HG03460 (cell line): ENCODE measurements around the gene KRTAP4-12.
"Not testable (repeated sequence)": the region's sequence is repeated elsewhere in the genome, so short reads cannot be mapped to it uniquely, and the experiment has no call there.

Experiments used
- ATAC-seq: cut with Tn5 transposase; IDR thresholded peaks from one replicate; pipeline ENCODE4 v1.9.1; 2021; ENCODE audit not compliant: unreplicated experiment

Gene KRTAP4-12

DNA sequence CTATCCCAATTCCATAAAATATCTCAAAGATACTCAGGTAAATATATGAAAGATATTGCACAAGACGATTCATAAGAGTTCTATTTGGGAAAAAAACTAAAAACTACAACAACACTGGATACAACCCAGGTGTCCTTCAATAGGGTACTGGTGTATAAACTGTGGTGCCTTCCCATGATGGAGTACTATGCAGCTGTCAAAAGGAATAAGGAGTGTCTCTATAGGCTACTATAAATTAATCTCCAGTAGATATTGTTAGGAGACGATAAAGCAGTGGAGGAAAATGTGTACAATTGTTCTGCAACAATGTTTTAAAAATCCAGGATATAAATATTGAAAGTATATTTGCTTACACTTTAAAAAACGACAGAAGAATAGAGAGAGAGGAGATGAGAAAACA, 2.4 kb upstream of the KRTAP4-12 start:
- no peak for ATAC-seq

DNA sequence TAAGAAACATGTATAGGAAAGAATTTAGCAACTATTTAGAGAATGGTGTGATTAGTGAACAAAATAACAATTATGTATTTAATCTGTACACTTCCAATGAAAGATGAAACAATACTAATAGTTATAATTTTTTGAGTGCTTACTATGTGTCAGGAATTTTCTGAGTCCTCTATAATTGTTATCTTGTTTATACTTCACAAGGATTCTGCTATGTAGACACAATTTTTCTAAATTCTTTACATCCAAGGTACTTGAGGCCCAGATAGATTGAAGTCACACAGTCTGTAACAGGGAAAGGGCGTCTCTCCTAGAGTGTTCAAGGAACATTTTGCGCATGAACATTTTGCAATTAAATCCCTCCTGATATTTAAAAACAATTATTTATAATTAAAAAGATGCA, 1.1 kb upstream of the KRTAP4-12 start:
- no peak for ATAC-seq

DNA sequence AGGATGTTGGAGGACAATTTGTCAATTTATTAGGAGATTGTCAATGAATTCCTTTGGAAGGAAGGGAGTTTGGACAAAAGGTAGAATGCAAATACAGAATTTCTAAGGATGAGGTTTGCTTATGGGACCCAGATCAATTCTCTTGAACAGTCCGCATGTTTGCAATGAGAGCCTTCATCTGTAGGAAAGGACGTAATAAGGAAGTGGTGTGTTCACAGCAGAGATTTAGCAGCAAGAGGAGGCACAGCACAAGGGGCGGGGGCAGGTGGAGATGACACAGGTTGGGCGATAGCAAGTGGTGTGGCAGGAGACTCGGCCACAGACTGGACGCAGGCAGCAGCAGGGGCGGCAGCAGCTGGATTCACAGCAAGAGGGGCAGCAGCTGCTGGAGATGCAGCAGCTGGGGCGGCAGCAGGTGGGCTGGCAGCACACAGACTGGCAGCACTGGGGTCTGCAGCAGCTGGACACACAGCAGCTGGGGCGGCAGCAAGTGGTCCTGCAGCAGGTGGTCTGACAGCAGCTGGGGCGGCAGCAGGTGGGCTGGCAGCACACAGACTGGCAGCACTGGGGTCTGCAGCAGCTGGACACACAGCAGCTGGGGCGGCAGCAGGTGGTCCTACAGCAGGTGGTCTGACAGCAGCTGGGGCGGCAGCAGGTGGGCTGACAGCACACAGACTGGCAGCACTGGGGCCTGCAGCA, 541 bp downstream of the KRTAP4-12 start:
- ATAC-seq = not testable (repeated sequence)

DNA sequence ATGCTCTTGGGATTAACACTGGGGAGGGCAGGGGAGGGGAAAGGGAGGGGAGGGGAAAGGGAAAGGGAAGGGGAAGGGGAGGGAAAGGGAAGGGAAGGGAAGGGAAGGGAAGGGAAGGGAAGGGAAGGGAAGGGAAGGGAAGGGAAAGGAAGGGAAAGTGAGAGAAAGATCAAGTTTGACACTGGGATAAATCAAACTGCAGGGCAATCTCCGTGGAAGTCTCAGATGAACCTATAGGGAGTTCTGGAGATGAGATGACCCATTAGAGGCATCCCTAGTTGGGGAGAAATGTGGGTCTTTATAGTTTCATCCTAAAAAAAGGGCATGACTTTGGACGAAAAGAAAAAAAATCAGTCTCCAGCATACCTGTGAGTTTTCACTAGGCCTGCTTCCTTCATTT, 2.2 kb downstream of the KRTAP4-12 start:
- no peak for ATAC-seq

DNA sequence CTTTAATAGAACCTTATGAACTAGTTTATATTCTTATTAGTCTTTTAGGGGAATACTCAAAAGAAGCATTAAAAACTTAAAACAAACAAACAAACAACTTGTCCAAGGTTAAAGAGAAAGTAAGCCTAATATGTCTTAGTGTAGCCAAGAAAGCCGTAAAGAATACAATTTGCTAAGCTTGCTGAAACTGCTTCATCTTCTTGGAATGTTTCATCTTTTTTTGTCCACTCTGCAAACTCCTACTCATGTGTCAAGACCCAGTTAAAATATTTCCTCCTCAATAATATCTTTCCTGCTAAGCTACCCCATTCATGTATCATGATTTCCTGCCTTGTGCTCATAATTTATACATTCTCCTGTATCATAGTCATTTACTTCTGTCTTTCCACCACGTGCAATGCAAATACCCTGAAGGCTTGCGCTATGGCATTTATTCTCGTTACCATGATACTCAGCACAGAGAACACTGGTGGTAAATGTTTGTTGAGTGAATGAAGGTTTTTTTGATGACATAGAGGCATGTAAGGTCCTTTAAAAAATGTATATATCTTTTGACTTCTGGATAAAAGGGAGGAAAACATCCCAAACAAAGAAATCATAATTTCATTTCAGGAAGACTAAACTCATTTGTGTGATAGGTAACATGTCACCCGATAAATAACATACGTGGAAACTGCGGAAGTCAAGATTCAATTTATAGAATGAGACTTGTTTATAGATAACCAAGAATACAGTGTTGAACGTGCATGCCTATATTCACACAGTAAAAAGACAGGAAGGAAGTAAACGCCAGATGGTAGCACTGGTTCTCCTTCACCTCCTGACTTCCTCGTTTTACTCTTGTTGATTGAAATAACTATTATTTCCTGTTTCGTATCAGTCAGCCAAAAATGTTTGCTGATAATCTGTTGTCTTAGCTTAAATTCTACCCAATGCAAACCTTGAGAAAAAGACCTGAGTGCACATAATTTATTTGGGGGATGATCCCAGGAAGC, 4.0 kb downstream of the KRTAP4-12 start:
- not testable (repeated sequence) for ATAC-seq

DNA sequence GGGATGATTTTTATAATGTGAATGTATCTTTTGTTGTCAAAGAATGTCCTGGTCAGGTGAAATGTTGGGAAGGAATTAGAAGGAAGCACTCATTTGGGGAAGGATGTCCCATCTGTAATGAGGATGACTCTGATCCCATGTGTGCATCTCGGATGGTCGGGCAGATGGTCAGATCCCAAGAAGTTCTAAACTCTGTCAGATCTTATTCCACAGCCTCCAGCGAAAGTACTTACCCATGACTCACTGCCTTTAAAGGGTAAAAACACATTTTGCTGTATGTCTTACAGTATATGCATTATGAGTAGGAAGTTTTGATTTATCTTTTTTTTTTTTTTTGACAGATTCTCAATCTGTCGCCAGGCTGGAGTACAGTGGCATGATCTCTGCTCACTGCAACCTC, 5.3 kb downstream of the KRTAP4-12 start:
- no peak for ATAC-seq

DNA sequence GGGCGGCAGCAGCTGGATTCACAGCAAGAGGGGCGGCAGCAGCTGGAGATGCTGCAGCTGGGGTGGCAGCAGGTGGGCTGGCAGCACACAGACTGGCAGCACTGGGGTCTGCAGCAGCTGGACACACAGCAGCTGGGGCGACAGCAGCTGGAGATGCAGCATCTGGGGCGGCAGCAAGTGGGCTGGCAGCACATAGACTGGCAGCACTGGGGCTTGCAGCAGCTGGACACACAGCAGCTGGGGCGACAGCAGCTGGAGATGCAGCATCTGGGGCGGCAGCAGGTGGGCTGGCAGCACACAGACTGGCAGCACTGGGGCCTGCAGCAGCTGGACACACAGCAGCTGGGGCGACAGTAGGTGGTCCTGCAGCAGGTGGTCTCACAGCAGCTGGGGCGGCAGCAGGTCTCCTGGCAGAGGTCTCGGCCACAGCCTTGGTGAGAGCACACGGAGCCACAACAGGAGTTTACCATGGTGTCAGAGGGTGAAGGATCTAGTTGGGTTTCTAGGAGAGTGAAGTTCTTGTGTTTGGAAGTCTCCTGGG, 6.1 kb downstream of the KRTAP4-12 start, which contains the start of gene KRTAP4-11:
KRTAP4-11 (minus strand) TSS at position 528 of the 541 bp plus-strand sequence; CDS start at position 470, 58 bp downstream.
- not testable (repeated sequence) for ATAC-seq

DNA sequence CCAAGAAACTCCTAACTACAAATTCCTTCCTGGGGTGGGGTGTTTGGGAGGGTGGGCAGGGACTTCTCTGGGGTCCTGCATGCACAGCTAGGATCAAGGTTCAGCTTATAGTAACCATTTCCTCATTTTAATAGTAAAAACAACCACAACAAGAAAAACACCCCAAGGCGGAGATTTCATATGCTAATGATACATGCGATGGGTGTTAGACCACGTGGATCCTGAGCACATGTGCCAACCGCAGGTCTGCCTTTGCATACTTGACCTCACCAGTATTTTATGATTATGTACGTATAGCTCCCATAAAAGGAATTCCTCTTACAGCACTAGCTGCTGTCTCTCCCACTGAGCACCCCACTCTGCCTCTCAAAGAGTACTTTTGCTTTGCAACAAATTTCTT, 7.7 kb downstream of the KRTAP4-12 start:
- ATAC-seq = no peak

DNA sequence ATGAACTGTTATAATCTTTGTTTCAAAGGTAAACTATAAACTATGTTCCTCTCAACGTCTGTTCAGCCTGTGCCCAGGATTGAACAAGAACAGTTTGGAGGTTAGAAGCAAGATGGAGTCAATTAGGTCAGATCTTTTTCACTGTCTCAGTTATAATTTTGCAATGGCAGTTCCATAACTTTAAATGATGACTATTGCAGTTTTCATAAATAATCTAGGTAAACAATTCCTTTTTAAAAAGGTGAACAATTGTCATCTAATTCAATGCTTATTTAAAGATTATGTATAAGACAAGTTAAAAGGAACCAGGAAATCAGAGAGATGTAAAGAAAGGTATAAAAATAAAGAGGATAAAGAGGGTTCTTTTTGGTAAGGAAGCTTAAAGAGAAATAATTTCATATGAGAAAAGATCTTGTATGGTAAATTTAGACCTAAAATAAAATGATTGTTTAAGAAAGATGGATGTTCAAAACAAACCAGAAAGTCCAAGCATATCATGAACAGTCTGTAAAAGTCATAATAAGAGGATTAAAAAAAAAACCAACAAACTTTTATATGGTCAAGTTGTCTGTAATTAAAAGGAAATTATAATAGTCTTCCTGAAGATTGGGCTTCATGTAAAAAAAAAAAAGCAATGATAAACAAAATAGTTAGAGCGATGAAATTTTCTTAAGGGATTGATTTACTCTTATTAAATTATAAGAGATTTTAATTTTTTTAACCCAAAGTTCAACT, 12.7 kb downstream of the KRTAP4-12 start:
- no peak for ATAC-seq

DNA sequence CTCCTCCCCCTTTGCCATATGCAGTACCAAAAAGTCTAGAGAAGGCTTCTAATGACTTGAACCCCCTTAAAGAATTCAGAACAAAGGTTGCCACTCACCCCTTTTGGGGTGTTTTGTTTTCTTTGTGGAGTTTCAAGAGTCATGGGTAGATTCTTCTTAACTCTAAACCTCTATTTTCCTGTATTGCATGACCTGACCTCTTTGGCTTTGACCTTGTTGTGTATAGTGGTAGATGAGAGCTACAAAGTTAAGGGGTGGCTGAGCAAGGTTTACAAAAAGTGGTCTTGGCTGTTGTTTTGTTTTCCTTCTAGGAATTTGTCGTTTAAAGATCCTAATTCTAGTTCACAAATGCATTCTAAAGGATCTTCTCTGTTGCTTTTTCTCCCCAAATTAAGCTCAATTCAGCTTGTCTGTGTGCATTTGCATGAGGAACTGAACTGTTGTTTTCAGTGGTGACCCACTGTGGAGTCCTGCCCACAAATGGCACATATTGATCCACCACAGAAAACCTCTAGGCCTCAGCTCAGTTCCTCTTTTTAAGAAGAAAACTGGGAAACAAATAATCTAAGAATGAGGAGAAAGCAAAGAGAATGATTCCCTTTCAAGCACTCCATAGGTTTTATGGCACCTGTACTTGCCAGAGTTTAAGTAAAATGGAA, 15.1 kb downstream of the KRTAP4-12 start:
- ATAC-seq = not testable (repeated sequence)

DNA sequence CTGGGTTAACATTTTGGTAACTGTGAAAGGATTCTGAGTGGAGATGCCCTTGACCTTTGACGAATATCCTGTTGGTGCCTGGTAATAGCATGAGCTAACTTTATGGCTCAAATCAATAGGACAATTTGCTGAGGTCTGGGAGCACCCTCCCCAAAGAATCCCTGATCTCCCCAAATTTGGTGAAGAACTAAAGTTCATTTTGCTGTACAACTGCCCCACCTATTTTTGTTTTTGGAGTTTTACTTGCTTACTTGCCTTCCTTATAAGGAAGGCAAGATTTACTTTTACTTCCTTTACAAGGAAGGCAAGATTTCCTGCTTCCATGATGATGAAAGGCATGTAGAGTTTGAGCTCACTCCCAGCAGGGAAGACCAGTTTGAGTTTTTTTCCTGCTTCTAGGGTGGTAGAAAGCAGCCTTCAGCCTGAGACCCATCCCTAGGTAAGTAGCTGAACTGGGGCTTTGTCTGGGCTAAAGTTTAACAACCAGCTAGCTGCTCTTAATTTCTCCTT, 16.0 kb downstream of the KRTAP4-12 start:
- no peak for ATAC-seq

DNA sequence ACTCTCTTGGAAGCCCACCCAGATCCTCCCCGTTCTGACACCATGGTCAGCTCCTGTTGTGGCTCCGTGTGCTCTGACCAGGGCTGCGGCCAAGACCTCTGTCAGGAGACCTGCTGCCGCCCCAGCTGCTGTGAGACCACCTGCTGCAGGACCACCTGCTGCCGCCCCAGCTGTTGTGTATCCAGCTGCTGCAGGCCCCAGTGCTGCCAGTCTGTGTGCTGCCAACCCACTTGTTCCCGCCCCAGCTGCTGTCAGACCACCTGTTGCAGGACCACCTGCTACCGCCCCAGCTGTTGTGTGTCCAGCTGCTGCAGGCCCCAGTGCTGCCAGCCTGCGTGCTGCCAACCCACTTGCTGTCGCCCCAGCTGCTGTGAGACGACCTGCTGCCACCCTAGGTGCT, 18.6 kb downstream of the KRTAP4-12 start, which contains the start of gene KRTAP4-9:
KRTAP4-9 (plus strand) TSS at position 43 of the 400 bp plus-strand sequence; CDS start at position 43, 0 bp downstream.
- not testable (repeated sequence) for ATAC-seq

DNA sequence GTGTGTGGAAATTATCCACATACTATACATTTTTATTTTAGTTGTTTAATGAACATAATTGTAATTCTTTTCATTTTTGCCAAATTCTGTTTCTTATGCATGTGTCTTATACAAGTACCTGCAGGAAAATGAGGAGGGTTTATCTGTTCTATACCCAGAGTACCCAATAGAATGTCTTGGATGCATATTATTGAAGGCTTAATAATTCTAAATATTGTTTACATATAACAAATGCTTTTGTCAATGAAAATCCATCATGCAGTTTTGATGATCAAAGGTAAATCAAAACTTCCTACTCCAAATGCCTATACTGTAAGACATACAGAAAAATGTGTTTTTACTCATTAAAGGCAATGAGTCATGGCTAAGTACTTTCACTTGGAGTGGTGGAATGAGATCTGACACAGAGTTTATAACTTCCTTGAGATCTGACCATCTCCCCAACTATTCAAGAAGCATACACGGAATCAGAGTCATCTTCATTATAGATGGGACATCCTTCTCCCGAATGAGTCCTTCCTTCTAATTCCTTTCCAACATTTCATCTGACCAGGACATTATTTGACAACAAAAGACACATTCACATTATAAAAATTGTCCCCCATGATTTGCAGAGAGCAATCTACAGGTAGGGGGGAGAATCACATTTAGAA, 19.5 kb downstream of the KRTAP4-12 start:
- ATAC-seq = not testable (repeated sequence)

DNA sequence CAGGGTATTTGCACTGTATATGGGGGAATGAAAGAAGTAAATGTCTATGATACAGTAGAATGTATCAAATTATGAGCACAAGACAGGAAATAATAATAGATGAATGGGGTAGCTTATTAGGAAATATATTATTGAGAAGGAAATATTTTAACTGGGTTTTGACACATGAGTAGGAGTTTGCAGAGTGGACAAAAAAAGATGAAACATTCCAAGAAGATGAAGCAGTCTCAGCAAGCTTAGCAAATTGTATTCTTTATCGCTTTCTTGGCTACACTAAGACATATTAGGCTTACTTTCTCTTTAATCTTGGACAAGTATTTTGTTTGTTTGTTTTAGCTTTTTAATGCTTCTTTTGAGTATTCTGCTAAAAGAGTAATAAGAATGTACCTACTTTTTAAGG, 20.1 kb downstream of the KRTAP4-12 start:
- no peak for ATAC-seq

DNA sequence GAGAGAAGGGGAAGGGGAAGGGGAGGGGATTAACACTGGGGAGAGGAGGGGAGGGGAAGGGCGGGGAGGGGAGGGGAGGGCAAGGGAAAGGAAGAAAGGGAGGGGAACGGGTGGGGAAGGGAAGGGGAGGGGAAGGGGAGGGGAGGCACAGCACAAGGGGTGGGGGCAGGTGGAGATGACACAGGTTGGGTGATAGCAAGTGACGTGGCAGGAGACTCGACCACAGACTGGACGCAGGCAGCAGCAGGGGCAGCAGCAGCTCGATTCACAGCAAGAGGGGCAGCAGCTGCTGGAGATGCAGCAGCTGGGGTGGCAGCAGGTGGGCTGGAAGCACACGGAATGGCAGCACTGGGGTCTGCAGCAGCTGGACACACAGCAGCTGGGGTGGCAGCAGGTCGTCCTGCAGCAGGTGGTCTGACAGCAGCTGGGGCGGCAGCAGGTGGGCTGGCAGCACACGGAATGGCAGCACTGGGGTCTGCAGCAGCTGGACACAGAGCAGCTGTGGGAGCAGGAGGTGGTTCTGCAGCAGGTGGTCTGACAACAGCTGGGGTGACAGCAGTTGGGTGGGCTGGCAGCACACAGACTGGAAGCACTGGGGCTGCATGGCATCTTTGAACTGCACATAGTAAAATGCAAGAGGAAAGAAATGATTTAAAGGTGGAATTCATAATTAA, 22.3 kb downstream of the KRTAP4-12 start, which contains the start of gene KRTAP4-16:
KRTAP4-16 (minus strand) TSS at position 624 of the 674 bp plus-strand sequence; CDS start at position 624, 0 bp downstream.
- ATAC-seq = no peak

DNA sequence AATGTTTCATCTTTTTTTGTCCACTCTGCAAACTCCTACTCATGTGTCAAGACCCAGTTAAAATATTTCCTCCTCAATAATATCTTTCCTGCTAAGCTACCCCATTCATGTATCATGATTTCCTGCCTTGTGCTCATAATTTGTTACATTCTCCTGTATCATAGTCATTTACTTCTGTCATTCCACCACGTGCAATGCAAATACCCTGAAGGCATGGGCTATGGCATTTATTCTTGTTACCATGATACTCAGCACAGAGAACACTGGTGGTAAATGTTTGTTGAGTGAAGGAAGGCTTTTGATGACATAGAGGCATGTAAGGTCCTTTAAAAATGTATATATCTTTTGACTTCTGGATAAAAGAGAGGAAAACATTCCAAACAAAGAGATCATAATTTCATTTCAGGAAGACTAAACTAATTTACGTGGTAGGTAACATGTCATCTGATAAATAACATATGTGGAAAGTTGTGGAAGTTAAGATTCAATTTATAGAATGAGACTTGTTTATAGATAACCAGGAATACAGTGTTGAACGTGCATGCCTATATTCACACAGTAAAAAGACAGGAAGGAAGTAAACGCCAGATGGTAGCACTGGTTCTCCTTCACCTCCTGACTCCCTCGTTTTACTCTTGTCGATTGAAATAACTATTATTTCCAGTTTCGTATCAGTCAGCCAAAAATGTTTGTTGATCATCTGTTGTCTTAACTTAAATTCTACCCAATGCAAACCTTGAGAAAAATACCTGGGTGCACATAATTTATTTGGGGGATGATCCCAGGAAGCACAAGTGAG, 24.1 kb downstream of the KRTAP4-12 start:
- ATAC-seq = not testable (repeated sequence)

DNA sequence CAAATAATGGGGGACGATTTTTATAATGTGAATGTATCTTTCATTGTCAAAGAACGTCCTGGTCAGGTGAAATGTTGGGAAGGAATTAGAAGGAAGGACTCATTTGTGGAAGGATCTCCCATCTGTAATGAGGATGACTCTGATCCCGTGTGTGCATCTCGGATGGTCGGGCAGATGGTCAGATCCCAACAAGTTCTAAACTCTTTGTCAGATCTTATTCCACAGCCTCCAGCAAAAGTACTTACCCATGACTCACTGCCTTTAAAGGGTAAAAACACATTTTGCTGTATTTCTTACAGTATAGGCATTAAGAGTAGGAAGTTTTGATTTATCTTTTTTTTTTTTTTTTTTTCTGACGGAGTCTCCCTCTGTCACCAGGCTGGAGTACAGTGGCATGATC, 25.5 kb downstream of the KRTAP4-12 start:
- ATAC-seq = no peak

DNA sequence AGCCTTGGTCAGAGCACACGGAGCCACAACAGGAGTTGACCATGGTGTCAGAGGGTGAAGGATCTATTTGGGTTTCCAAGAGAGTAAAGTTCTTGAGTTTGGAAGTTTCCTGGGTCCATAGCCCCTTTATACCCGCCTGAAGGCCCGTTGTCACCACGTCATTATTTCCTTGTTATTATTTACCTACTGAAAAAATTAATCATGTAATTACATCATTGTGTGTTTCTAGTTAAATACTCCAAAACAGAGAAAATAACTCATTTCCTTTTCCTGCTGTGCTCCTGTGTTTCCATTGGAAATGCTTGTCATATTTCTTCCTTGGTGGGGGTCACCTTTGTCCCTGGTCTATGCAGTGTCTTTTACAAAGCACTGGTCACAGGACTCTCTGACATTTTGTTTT, 25.9 kb downstream of the KRTAP4-12 start, which contains the start of gene KRTAP4-8:
KRTAP4-8 (minus strand) TSS at position 101 of the 400 bp plus-strand sequence; CDS start at position 43, 58 bp downstream.
- no peak for ATAC-seq
